Measurements from ENCODE around the gene CSMD2.

CSMD2 gene

GRCh38 chr1:33990281-33990680 is 174.7 kb downstream of the CSMD2 start:
- no peak for DNase-seq

GRCh38 chr1:33988161-33988560 is 176.9 kb downstream of the CSMD2 start:
- DNase-seq = no peak

GRCh38 chr1:33986390-33987095 is 178.5 kb downstream of the CSMD2 start:
- no peak for DNase-seq

- DNase-seq = no peak
Measured at GRCh38 chr1:33985656-33986055, 179.4 kb downstream of the CSMD2 start.

GRCh38 chr1:33984906-33985565 is 180.0 kb downstream of the CSMD2 start:
- no peak for DNase-seq

- DNase-seq = no peak
Measured at GRCh38 chr1:33982419-33982818, 182.6 kb downstream of the CSMD2 start.

- DNase-seq = no peak
Measured at GRCh38 chr1:33979341-33979740, 185.7 kb downstream of the CSMD2 start.

GRCh38 chr1:33975961-33976360 is 189.1 kb downstream of the CSMD2 start:
- no peak for DNase-seq

GRCh38 chr1:33973799-33974545 is 191.1 kb downstream of the CSMD2 start:
- no peak for DNase-seq

GRCh38 chr1:33972676-33973395 is 192.2 kb downstream of the CSMD2 start:
- DNase-seq = no peak

- DNase-seq = no peak
Measured at GRCh38 chr1:33971913-33972312, 193.1 kb downstream of the CSMD2 start.

GRCh38 chr1:33971018-33971710 is 193.9 kb downstream of the CSMD2 start:
- DNase-seq = no peak

- DNase-seq = no peak
Measured at GRCh38 chr1:33970148-33970825, 194.7 kb downstream of the CSMD2 start.

GRCh38 chr1:33966346-33967141 is 198.5 kb downstream of the CSMD2 start:
- DNase-seq = no peak

- no peak for DNase-seq
Measured at GRCh38 chr1:33965086-33965485, 199.9 kb downstream of the CSMD2 start.

- DNase-seq = no peak
Measured at GRCh38 chr1:33962061-33962460, 203.0 kb downstream of the CSMD2 start.

GRCh38 chr1:33960188-33960895 is 204.7 kb downstream of the CSMD2 start:
- no peak for DNase-seq

- no peak for DNase-seq
Measured at GRCh38 chr1:33957854-33958253, 207.2 kb downstream of the CSMD2 start.

GRCh38 chr1:33955096-33955495 is 209.9 kb downstream of the CSMD2 start:
- no peak for DNase-seq

GRCh38 chr1:33949570-33949969 is 215.5 kb downstream of the CSMD2 start:
- no peak for DNase-seq

- DNase-seq = no peak
Measured at GRCh38 chr1:33948291-33948690, 216.7 kb downstream of the CSMD2 start.
